Measurements from ENCODE around the gene CAMTA2. TPM values are rescaled to one million over a fixed set of nuclear protein-coding genes. Genes with fewer than 3 reads are reported as not detected.

Gene CAMTA2
- polyA plus RNA-seq, 1 donor from 2014 or later, result 7.3 TPM

GRCh38 chr17:4945944-4946280 is 41.6 kb downstream of the CAMTA2 start:
- Histone ChIP-seq H3K4me3 (ENCODE audit: low read length) (no peak overlapping the region), H3K27ac (ENCODE audit: low read length) (no peak overlapping the region), H3F3A (ENCODE audit: insufficient read depth, low read length, poor library complexity, severe bottlenecking) (no peaks in the 10 kb centered on the region), H3K9me2 (ENCODE audit: insufficient read depth, low read length) (no peaks in the 10 kb centered on the region), H3K36me3 (ENCODE audit: insufficient read depth, low read length) (no peaks in the 10 kb centered on the region), H3K27me3 (ENCODE audit: insufficient read depth, low read depth, low read length) (peaks cover 3% of the 10 kb centered on the region), H3K9me3 (ENCODE audit: low read length) (no peaks in the 10 kb centered on the region), H3K9ac (ENCODE audit: low read length) (no peak overlapping the region), H2AFZ (ENCODE audit: low read depth, low read length) (no peak overlapping the region), H4K20me1 (ENCODE audit: insufficient read depth) (no peaks in the 10 kb centered on the region), H3K79me2 (replicated peaks; ENCODE audit: insufficient read depth, low read length) (peaks cover 12% of the 10 kb centered on the region), H3K4me2 (ENCODE audit: low read length) (no peak overlapping the region)
- TF ChIP-seq, protein P1, sequence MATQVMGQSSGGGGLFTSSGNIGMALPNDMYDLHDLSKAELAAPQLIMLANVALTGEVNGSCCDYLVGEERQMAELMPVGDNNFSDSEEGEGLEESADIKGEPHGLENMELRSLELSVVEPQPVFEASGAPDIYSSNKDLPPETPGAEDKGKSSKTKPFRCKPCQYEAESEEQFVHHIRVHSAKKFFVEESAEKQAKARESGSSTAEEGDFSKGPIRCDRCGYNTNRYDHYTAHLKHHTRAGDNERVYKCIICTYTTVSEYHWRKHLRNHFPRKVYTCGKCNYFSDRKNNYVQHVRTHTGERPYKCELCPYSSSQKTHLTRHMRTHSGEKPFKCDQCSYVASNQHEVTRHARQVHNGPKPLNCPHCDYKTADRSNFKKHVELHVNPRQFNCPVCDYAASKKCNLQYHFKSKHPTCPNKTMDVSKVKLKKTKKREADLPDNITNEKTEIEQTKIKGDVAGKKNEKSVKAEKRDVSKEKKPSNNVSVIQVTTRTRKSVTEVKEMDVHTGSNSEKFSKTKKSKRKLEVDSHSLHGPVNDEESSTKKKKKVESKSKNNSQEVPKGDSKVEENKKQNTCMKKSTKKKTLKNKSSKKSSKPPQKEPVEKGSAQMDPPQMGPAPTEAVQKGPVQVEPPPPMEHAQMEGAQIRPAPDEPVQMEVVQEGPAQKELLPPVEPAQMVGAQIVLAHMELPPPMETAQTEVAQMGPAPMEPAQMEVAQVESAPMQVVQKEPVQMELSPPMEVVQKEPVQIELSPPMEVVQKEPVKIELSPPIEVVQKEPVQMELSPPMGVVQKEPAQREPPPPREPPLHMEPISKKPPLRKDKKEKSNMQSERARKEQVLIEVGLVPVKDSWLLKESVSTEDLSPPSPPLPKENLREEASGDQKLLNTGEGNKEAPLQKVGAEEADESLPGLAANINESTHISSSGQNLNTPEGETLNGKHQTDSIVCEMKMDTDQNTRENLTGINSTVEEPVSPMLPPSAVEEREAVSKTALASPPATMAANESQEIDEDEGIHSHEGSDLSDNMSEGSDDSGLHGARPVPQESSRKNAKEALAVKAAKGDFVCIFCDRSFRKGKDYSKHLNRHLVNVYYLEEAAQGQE (IDR thresholded peaks at IDR 0.05; ENCODE audit: borderline replicate concordance), result no peak
- TF ChIP-seq, protein P2, sequence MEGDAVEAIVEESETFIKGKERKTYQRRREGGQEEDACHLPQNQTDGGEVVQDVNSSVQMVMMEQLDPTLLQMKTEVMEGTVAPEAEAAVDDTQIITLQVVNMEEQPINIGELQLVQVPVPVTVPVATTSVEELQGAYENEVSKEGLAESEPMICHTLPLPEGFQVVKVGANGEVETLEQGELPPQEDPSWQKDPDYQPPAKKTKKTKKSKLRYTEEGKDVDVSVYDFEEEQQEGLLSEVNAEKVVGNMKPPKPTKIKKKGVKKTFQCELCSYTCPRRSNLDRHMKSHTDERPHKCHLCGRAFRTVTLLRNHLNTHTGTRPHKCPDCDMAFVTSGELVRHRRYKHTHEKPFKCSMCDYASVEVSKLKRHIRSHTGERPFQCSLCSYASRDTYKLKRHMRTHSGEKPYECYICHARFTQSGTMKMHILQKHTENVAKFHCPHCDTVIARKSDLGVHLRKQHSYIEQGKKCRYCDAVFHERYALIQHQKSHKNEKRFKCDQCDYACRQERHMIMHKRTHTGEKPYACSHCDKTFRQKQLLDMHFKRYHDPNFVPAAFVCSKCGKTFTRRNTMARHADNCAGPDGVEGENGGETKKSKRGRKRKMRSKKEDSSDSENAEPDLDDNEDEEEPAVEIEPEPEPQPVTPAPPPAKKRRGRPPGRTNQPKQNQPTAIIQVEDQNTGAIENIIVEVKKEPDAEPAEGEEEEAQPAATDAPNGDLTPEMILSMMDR (IDR thresholded peaks at IDR 0.05; ENCODE audit: poor library complexity, severe bottlenecking), result no peak
- TF ChIP-seq RAD21 (conservative IDR thresholded peaks at IDR 0.05), result no peak
- no peak for TF ChIP-seq TAF1 (IDR thresholded peaks at IDR 0.05; ENCODE audit: low read depth)
- no peak for TF ChIP-seq MXI1 (conservative IDR thresholded peaks at IDR 0.05; ENCODE audit: poor library complexity, severe bottlenecking)
- TF ChIP-seq EP300 (conservative IDR thresholded peaks at IDR 0.05; ENCODE audit: poor library complexity, severe bottlenecking), result no peak
- TF ChIP-seq SMC3 (conservative IDR thresholded peaks at IDR 0.05; ENCODE audit: poor library complexity), result no peak
- no peak for TF ChIP-seq POLR2AphosphoS5 (IDR thresholded peaks at IDR 0.05)
- no peak for TF ChIP-seq EZH2 (IDR thresholded peaks at IDR 0.05; ENCODE audit: borderline replicate concordance, insufficient read depth, low read length, poor library complexity, severe bottlenecking)

GRCh38 chr17:4945176-4945943 is 42.1 kb downstream of the CAMTA2 start:
- no peak overlapping the region for H3K4me2 ChIP-seq (ENCODE audit: low read length)
- H3K9me3 ChIP-seq (ENCODE audit: low read length), result no peaks in the 10 kb centered on the region
- no peak overlapping the region for H3K9ac ChIP-seq (ENCODE audit: low read length)
- H3K36me3 ChIP-seq (ENCODE audit: insufficient read depth, low read length), result no peaks in the 10 kb centered on the region
- H3K79me2 ChIP-seq (replicated peaks; ENCODE audit: insufficient read depth, low read length), result peaks cover 16% of the 10 kb centered on the region
- H3K27ac ChIP-seq (ENCODE audit: low read length), result no peak overlapping the region
- TF ChIP-seq EZH2 (IDR thresholded peaks at IDR 0.05; ENCODE audit: borderline replicate concordance, insufficient read depth, low read length, poor library complexity, severe bottlenecking) (no peak), SMC3 (conservative IDR thresholded peaks at IDR 0.05; ENCODE audit: poor library complexity) (no peak), EP300 (conservative IDR thresholded peaks at IDR 0.05; ENCODE audit: poor library complexity, severe bottlenecking) (no peak), TAF1 (IDR thresholded peaks at IDR 0.05; ENCODE audit: low read depth) (no peak), MXI1 (conservative IDR thresholded peaks at IDR 0.05; ENCODE audit: poor library complexity, severe bottlenecking) (no peak), RAD21 (conservative IDR thresholded peaks at IDR 0.05) (no peak), POLR2AphosphoS5 (IDR thresholded peaks at IDR 0.05) (no peak)
- TF ChIP-seq, protein P1 (IDR thresholded peaks at IDR 0.05; ENCODE audit: borderline replicate concordance), result no peak
- TF ChIP-seq, protein P2 (IDR thresholded peaks at IDR 0.05; ENCODE audit: poor library complexity, severe bottlenecking), result no peak
- no peaks in the 10 kb centered on the region for H3K9me2 ChIP-seq (ENCODE audit: insufficient read depth, low read length)
- no peak overlapping the region for H2AFZ ChIP-seq (ENCODE audit: low read depth, low read length)
- no peaks in the 10 kb centered on the region for H3F3A ChIP-seq (ENCODE audit: insufficient read depth, low read length, poor library complexity, severe bottlenecking)
- H3K4me3 ChIP-seq (ENCODE audit: low read length), result no peak overlapping the region
- H4K20me1 ChIP-seq (ENCODE audit: insufficient read depth), result no peaks in the 10 kb centered on the region
- H3K27me3 ChIP-seq (ENCODE audit: insufficient read depth, low read depth, low read length), result peaks cover 3% of the 10 kb centered on the region
